SU-DHL-6 (cell line): ENCODE data around the gene CLIP3.

ENCODE experiments used
- CTCF ChIP-seq: fragments of 200-600 bp; sonication (generic); IDR thresholded peaks from one replicate; pipeline ENCODE4 v1.5.1; 2017; ENCODE audit warnings: antibody characterized with exemption, mild to moderate bottlenecking, low read length, moderate library complexity; ENCODE audit not compliant: insufficient read depth, poor library complexity, severe bottlenecking
- EZH2phosphoT487 ChIP-seq: fragments of 200-600 bp; sonication (generic), shearing (Covaris generic); conservative IDR thresholded peaks from 2 replicates; pipeline ENCODE4 v1.6.1; 2018; ENCODE audit warnings: mild to moderate bottlenecking, antibody characterized with exemption, low read length, moderate library complexity, mixed read lengths

- no peak for TF ChIP-seq CTCF
- TF ChIP-seq EZH2phosphoT487 = no peak
Observed at GRCh38 chr19:36030264-36031148, 2.2 kb downstream of the CLIP3 start.
